ENCODE results near the gene PDP2.

The PDP2 gene, protein sequence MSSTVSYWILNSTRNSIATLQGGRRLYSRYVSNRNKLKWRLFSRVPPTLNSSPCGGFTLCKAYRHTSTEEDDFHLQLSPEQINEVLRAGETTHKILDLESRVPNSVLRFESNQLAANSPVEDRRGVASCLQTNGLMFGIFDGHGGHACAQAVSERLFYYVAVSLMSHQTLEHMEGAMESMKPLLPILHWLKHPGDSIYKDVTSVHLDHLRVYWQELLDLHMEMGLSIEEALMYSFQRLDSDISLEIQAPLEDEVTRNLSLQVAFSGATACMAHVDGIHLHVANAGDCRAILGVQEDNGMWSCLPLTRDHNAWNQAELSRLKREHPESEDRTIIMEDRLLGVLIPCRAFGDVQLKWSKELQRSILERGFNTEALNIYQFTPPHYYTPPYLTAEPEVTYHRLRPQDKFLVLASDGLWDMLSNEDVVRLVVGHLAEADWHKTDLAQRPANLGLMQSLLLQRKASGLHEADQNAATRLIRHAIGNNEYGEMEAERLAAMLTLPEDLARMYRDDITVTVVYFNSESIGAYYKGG
- total RNA-seq, result 7.7 to 27.2 reads per million in 2 donors

DNA sequence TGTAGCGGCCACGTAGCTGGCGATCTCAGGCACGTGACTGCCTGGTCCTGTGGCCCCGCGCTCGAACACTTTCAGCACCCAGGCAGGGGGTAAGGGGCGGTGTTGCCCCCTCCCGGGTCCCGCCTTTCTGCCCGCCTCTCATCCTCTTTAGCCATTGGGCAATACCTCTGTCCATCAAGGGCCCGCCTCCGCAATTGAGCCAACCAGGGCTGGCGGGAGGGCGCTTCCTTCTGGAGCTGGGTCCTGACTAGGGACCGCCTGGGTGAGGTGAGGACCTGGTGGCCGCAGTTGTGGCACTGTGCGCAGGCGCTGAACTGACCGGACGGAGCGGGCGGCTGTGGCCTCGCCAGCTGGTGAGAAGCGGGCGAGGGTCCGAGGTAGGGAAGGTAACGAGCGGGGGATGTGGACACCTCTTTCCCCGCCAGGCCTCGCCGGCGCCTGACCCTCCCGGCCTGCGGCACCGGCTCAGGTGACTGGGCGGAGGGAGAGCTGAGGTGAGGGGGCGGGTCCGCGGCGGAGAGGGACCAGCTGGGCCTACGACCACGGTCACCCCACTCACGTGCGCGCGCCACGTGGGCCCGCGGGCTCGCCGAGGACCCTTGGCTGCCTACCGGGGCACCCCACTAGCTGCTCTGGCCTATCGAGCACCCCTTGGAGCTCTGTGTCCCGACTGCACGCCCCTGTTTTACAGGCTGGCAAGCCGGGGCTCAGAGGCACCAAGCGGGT is at the start of gene PDP2:
PDP2 (plus strand) TSS at position 228 of the 726 bp plus-strand sequence. CDS start 3,770 bp downstream, outside the sequence.
- peak; percentile 78 for DNase-seq

DNA sequence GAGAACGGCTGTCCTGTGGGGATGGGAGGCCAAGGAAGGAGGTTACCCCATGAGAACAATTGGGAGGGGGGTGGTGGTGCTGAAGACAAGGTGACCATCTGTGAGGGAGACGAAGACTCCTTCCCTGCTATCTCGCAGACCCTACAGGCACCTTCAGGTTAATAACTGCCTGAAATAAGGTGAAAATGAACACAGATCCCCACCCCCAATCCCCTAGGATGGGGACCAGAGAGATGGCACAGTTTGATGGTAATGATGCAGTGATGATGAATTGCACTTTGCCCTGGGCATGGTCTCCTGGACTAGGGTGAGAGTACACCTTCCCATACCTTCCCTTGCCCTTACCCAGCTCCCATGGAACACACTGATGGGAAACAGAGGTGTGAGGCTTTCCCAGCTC is 48.1 kb upstream of the PDP2 start:
- no peak for DNase-seq

DNA sequence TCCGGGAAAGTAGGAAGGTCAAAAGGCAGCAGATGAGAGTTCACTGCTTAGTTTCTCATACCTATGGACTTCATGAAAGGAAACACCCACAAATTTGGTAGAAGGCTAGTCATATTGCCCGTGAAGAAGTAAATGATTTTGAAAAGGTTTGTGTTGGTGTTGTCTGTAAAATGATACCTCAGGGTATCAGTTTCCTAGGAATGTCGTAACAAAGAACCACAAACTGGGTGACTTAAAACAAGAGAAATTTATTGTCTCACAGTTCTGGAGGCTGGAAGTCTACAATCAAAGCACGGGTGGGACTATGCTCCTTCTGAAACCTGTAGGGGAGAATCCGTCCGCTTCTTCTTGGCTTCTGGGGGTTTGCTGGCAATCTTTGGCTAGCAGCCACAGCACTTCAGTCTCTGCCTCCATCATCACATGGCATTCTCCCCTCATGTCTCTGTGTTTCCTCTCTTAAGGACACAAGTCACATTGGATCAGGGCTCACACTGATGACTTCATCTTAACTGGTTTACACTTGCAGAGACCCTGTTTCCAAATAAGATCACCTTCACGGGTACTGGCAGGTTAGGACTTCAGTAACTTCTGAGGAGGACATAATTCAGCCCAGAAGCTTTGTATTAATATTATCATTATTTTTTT is 47.5 kb upstream of the PDP2 start:
- no peak for DNase-seq

DNA sequence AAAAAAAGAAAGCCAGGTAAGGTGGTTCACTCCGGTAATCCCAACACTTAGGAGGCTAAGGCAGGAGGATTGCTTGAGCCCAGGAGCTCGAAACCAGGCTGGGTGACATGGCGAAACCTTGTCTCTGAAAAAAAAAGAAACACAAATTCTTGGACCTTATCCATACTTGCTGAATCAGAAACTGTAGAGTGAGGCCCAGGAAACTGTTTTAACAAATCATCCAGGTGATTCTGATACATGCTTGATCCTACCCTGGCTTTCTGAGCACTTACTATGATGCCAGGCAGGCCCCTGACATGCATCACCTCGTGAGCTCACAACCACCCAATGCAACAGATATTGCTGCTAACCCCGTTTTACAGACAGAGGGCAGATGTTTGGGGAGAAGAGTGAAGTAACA is 45.6 kb upstream of the PDP2 start:
- no peak for DNase-seq

DNA sequence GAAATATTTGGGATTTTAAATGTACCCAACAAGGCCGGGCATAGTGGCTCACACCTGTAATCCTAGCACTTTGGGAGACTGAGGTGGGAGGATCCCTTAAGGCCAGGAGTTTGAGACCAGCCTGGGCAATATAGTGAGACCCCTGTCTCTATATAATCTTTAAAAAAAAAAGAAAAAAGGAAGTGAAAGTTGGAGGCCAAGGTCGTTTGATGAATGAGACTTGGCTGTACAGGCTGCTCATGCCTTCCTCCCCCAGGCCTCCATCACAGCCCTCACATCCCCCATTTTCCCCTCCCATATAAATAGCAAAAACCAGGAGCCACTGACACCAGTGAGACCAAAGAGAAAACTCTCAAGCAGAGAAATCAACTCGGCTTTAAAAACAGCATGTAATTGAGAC is 39.4 kb upstream of the PDP2 start:
- no peak for DNase-seq

DNA sequence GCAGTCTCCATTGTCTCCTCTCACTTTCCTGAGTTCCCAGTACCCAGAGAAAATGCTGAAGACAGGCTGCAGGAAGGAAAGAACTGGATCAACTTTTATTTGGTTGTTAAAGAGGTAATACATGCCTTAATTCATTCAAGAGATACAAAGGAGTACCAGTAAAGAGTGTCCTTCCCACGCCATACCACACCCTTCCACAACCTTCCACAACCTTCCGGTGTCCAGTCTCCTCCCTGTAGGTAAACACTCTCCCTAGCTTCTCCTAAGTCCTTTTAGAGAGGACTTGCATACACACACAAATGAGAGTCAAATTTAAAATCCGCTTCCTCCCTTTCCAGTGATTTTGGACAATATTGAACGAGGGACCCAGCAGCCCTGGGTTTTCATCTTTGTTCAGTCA is 38.9 kb upstream of the PDP2 start:
- no peak for DNase-seq

DNA sequence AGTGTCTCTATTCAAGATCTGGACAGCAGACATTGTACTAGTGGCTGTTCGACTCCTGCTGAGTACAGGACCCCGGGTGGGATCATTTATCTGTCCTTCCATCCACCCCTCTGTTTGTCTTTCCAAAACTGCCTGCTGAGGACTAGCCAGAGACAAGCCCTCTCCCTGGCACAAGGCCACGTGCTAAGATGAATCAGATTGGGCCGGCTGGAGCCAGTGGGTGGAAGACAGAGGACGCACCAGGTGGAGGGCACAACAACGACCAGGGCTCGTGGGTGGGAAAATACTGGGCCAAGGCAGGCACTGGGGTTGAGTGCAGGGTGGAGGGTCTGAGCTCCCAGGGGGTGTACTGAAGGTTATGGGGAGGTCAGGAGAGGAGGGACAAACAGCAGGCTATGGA is 37.5 kb upstream of the PDP2 start:
- no peak for DNase-seq

DNA sequence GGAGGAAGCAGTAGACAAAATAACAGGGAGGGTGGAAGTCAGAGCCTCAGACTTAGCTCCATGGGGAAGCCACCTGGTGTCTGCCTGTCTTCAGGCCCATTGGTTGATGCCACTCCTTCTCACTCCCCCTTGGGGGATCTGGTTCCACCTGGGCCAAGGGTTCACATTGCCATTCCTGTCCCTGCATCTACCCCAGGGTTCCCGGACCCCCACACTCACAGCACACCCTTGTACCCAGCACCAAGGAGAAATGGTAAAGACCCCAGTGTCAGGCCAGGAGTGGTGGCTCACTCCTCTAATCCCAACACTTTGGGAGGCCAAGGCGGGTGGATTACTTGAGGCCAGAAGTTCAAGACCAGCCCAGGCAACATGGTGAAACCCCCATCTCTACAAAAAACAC is 37.1 kb upstream of the PDP2 start:
- no peak for DNase-seq

DNA sequence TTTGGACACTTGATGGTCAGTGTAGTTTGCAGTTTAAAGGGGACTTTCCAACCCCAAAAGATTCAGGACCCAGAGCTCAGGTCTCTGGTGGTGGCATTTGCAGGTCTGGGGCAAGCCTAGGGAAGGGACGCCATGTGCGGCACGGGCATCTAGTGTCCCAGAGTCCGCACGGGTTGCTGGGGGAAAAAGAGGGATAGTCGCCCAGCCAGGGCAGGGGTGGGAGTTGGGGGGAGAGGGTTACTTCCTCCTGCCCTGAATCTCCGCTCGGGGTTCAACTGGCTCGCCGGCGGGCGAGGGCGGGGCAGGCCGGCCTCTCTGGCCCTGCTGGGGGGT is 36.3 kb upstream of the PDP2 start:
- DNase-seq, result no peak

DNA sequence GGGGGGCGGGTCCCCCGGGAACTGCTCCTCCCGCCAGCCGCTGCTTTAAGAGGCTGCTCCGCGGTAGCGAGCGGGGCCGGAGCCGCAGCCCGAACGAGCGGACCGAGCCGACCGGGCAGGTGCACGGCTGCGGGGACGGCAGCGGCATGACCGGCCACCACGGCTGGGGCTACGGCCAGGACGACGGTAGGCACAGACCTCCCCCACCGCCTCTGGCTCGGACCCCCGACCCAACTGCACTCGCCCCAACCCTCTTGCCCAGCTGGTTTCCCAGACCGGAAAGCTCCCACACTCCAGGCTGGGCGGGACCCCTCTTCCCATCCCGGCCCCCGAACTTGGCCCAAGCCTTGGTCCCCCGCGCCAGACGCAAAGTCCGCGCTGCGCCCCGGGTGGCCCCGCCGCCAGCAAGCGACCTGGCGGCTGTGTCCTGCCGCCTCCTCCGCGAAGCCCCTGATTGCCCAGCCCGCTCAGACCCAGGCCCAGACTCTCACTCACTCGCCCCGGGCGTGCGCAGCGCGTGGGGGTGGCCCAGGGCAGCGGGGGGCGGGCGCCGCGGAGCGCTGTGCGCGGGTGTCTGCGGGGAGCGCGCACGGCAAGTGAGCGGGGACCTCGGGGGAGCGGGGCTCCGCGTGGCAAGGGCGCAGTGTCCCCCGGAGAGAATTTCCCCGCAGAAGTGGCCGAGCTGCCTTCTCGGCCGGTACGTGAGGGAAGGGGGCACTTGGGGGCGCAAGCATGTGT is 35.8 kb upstream of the PDP2 start, which contains the start of gene CA7:
CA7 (plus strand) TSS at position 73 of the 738 bp plus-strand sequence; CDS start at position 147, 74 bp downstream.
- no peak for DNase-seq

DNA sequence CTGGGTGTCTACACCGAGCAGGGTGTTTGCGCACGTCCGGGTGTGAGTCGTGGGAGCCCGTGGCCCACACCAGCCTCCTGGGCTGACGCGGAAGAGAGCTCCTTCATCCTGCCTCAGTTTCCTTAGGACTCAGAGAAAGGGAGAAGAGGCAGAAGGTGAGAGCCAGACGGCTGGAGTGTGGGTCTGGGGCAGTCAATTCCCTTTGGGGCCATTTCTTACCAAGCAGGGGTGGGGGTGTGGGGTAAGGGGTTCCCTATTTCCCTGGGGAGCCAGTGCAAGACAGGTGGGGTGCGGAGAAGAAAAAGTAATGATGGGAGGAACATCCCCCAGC is 35.3 kb upstream of the PDP2 start:
- DNase-seq, result no peak

DNA sequence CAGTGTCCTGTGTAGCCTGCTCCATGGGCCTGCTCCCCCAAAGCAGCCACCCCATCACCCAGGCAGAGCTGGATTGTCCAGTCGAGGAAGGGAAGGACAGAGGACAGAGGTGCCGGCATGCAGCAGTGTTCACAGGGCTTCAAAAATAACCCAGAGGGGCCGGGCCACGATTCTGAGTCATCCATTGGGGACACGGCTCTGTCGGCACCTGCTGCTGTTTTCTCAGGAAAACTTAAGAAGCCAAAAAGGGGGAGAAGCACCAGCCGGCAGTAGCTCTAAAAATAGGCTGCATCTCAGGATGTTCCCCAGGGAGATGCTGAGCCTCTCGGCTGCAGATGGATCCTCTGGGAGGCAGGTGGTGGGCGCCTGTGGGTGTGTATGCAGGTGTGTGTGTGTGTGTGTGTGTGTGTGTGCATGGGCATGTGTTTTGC is 34.5 kb upstream of the PDP2 start:
- no peak for DNase-seq

DNA sequence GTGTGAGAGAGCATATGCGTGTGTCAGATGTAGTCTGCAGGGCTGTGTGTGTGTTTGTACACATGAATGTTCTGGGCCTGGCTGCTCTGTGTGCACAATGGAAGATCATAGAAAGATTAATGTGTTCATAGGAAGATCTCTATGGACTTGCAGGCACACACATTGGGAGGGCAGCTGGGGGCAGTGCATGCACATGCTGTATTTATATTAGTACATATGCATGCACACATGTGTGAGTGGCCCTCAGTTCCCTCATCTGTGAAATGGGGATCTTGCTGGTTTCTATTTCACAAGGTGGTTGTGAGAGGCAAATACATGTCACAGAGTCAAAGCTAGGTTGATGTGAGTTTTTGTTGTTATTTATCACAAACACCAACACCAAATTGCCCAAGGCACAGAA is 34.0 kb upstream of the PDP2 start:
- no peak for DNase-seq

DNA sequence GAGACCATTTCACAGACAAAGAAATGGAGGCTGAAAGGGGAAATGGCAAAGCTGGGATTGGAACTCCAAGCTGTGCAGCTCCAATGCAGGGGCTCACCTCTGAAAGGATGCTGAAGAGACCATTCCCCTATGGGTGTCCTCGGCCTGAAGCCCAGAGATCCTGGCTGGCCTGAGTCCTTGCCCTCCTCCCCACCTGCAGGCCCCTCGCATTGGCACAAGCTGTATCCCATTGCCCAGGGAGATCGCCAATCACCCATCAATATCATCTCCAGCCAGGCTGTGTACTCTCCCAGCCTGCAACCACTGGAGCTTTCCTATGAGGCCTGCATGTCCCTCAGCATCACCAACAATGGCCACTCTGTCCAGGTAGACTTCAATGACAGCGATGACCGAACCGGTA is 33.5 kb upstream of the PDP2 start:
- DNase-seq, result no peak

DNA sequence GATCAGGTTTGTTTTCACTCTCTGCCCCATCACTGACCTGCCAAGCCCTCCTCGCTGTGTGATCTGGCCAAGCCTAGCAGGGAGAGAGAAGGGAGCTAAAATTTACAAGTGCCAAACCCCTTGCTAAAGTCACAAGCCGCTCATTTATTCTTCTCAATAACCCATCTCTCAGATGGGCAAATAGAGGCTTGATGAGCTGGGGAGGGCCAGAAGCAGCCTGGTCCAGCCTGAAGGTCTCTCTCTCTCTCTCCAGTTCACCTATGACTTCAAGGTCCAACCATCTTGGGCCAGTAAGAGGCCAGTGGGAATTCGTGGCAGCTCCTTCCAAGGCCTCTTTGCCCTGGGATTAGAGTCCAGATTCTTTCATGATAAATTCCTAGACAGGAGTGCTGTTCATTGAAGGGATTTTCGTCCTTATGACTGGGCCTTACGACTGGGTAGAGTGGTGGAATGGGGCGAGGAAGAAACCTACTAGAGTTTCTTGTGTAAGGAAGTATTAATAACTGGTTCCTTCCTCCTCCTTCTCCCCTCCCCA is 32.7 kb upstream of the PDP2 start:
- no peak for DNase-seq

DNA sequence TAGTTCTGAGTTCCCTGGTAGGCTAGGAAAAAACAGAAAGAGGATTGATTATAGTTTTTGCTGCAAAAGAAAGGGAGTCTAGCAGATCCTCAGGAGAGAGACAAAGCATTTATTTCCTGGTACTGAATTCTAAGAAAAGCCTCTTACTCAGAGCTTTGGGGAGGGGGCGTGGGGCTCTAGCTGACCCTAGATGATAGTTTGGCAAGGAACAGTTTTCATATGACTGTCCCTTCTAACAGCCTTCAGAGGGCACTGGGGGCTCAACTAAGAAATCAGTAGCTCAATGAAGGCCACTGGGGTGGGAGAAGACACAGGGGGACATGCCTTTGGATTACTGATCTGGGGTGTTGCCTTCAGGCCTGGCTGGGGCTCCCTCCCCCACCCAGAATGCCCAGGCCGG is 32.1 kb upstream of the PDP2 start:
- DNase-seq, result no peak

DNA sequence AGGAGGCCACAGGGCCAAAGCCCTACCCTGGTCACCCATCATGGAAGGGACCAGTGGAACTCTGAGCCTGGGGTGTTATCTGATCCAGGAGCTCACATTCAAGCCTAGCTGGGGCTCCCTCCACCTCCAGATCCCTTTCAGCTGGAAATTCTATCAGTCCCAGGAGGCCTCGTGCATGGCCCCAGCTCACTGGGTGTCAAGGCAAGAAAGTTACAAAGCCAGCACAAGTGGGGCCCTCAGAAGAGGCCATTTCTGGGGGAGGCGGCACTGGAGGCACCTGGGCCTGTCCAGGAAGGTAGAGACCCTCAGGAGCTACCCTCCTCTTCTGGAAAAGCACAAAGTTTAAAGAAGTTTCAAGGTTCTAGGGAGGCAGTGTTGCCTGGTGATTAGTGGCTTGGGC is 31.3 kb upstream of the PDP2 start:
- no peak for DNase-seq

DNA sequence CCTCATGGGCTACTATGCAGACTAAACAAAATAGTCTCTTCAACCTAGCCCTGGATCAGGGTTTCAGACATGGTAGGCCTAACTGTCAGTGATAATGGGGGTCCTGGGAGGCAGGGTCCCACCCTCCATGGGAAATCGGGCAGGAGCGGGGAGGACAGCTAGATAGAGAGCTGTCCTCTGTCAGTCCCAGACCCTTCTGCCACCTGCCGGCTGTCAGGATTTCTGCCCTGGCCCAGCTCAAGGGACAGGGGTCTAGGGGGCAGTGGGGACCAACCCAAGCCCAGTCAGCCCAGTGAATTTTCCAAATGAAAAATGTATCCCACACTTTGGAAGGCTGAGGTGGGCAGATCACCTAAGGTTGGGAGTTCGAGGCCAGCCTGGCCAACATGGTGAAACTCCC is 30.8 kb upstream of the PDP2 start:
- no peak for DNase-seq

DNA sequence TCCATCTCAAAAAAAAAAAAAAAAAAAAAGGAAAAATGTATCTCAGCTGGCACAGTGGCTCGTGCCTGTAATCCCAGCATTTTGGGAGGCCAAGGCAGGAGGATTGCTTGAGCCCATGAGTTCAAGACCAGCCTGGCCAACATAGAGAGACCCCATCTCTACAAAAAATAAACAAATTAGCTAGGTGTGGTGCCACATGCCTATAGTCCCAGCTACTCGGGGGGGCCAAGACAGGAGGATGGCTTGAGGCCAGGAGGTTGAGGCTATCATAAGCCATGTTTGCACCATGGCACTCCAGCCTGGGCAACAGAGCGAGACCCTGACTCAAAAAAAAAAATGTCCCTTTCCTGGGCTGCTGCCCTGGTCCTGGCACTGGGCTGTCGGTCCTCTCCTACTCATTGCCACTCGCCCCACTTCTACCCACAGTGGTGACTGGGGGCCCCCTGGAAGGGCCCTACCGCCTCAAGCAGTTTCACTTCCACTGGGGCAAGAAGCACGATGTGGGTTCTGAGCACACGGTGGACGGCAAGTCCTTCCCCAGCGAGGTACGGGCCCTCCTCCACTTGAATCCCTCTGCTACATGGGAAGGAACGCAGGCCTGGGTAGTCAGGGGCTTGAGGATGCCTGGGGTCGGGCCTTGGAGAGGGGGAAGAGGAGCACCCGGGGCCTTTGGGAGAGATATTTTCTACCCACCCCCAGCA is 30.1 kb upstream of the PDP2 start:
- DNase-seq, result no peak

DNA sequence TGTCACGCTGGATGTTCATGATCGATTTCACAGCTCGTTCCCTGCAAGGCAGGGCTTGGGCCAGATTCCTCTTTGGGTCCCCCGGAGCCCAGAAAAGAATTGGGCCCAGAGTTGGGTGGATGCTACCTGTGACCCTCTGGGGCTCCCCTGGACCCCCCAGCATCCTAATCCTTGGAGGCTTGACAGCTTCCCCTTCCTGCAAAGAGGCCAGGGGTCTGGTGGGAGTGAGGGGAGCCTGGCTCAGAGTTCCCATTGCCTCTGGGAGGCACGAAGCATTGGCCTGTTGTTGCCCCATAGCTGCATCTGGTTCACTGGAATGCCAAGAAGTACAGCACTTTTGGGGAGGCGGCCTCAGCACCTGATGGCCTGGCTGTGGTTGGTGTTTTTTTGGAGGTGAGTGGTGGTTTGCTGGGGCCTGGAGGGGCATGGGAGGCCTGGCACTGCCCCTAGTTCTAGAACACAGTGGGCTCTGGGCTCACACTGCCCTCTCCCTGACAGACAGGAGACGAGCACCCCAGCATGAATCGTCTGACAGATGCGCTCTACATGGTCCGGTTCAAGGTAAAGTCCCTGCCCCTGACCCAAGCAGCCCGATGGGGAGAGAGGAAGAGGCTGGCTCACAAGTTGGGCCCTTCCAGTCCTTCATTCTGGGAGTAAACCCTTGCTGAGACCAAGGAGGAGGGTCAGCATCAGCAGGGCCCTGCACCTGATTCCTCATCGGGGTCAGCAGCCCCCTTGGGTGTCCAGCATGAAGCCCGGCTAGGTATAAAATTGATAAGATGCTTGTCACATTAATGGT is 28.9 kb upstream of the PDP2 start:
- no peak for DNase-seq
